SK-N-MC (cell line): ENCODE data around the gene RGS17.

Experiments
- DNase-seq: peaks from one replicate; pipeline ENCODE4 v3.0.0-alpha.2; 2011; ENCODE audit warnings: low read depth, low spot score
- H3K27ac ChIP-seq: fragments of 200-600 bp; sonication (generic); 2 replicates; pipeline ENCODE4 v1.5.1; 2016; ENCODE audit warnings: mixed run types
- H3K36me3 ChIP-seq: fragments of 200-600 bp; sonication (generic); 2 replicates; pipeline ENCODE4 v1.6.1; 2017; ENCODE audit warnings: antibody characterized with exemption, low read length, mixed read lengths; ENCODE audit not compliant: insufficient read depth
- H3K4me3 ChIP-seq: fragments of 200-600 bp; sonication (generic); 2 replicates; pipeline ENCODE4 v1.5.1; 2016
- H3K9ac ChIP-seq: fragments of 200-600 bp; sonication (generic); 2 replicates; pipeline ENCODE4 v1.8.0; 2017; ENCODE audit warnings: mixed run types, mixed read lengths; ENCODE audit not compliant: insufficient read length
- H3K9me3 ChIP-seq: fragments of 200-600 bp; sonication (generic); 2 replicates; pipeline ENCODE4 v1.6.1; 2017; ENCODE audit warnings: low read depth, mild to moderate bottlenecking, antibody characterized with exemption, low read length, moderate library complexity, mixed read lengths
- EZH2 ChIP-seq: fragments of 200-600 bp; sonication (generic); IDR thresholded peaks from one replicate; pipeline ENCODE4 v1.6.1; 2017; ENCODE audit warnings: antibody characterized with exemption
- FOXP2 ChIP-seq: optimal IDR thresholded peaks from 2 replicates; pipeline ENCODE3; 2011; ENCODE audit warnings: mild to moderate bottlenecking, moderate library complexity; ENCODE audit not compliant: insufficient read depth; ENCODE audit errors: extremely low read length, control extremely low read depth
- POLR2AphosphoS5 ChIP-seq: IDR thresholded peaks from 2 replicates; pipeline ENCODE4 v1.6.1; 2012; ENCODE audit warnings: mild to moderate bottlenecking, low read depth, low read length, borderline replicate concordance

The RGS17 gene

DNA sequence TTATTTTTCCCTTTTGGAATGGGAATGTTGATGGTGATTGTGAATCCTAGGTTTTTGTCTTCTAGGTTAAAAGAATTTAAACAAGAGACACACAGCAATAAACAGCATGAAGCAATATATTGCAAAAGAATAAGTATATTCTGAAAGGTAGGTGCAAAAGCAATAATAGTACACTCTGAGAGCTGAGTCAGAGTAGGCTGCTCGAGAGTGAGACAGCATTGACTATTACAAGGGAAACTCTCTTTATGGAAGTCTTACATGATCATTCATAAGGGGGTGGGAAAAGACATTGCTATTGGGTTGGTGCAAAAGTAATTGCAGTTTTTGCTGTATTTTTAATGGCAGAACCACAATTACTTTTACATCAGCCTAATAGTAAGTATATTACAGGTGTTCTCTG lies 173.3 kb downstream of the RGS17 start:
- TF ChIP-seq EZH2 (no peak), FOXP2 (no peak), POLR2AphosphoS5 (no peak)
- Histone ChIP-seq H3K36me3 (no peaks in the 10 kb centered on the region), H3K9me3 (no peaks in the 10 kb centered on the region), H3K27ac (no peak overlapping the region), H3K4me3 (no peak overlapping the region), H3K9ac (no peak overlapping the region)
- no peak for DNase-seq
